HG02870 (cell line): ENCODE data around the gene PCNX1.
"Not testable (repeated sequence)": the region's sequence is repeated elsewhere in the genome, so short reads cannot be mapped to it uniquely, and the experiment has no call there.

ENCODE experiments used
- ATAC-seq: cut with Tn5 transposase; IDR thresholded peaks from one replicate; pipeline ENCODE4 v1.9.1; 2021; ENCODE audit warnings: mild to moderate bottlenecking, moderate library complexity; ENCODE audit not compliant: unreplicated experiment

Gene PCNX1

DNA sequence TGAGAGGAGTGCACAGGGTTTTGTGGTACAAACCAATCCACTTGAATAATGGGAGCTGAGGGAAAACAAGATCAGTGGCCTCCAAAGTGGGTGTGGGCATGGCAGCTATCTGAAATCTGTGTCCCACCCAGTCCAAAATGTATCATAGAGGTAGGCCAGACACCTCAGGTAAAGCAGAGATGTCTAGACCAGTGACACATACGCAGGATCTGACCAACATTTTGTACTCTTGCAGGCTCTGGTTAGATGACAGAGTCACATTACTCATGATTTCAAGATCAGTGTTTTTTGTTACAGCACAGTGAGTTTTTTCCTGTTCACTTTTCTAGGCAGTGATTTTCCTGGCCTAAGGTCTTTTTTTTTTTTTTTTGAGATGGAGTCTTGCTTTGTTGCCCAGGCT, 211.8 kb downstream of the PCNX1 start:
- no peak for ATAC-seq

GRCh38 chr14:71119832-71120231, 212.6 kb downstream of the PCNX1 start:
- no peak for ATAC-seq

- ATAC-seq = no peak
These were observed 213.7 kb downstream of the PCNX1 start for GRCh38 chr14:71121001-71121400.

DNA sequence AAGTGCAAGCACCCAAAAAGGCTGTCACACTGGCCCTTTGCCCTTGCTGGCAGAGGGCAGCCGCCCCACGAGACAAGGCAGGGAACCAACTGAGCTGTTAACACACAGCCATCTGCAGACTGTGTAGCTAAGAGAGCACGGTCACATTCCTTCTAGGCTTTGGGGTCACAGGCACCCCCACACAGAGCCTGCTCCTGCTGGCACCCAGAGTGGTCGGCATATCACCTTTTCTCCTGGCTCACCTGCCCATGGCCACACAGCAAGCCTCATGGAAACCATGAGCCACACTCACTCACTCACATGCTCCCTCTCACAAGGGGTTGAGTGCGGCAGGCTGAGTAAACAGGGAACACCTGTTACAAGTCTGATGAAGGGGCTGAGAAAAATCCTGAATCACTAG, 214.5 kb downstream of the PCNX1 start:
- no peak for ATAC-seq

DNA sequence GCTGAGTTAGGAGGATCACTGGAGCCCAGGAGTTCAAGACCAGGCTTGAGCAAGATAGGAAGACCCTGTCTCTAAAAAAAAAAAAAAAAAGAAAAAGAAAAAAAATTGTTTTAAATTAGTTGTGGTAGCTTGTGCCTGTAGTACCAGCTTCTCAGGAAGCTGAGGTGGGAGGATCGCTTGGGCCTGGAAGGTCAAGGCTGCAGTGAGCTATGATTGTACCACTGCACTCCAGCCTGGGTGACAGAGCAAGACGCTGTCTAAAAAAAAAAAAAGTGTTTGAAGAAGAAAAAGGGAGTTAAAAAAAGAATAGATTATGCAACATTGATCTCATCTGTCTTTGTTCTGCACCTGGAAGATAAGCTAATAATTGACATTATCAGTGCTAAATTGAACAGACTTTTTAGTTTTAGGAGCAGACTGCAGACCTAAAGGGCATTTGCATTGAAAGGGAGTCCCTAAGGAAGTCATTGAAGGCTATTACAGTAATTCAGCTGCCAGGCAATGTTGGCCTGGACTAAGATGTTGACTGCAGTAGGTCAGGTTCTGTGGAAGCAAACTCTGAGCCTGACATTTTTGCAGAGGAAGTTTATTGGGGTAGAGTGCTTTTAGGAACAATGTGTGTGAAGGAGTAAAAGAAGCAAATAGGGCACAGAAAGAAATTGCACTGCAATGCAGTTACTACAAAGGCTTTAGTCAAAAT, 215.8 kb downstream of the PCNX1 start:
- ATAC-seq = no peak

DNA sequence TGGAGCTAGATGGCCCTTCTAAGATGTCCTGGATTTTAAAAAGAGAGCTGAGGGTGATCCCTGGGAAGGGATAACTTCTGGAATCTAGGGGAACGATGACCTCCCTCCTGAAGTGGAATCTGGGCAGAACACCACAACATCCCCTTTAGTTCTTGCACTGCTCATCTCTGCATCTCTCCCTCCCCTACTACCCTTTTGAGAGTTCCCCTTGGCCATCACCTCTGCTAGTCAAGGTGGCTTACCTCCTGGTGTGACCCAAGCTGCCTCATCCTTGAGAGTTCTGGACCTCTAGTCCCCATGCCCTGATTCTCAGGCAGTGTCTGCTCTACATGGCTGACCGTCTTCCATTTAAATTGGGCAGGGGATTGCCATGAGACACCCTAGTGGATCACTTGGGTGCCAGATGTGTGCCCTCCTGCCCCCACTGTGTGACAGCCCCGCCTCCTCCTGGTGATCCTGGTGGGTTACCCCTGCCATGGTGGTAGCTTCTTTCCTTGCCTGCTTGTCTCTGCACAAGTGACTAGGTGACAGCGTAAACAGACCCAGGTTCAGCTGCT, 216.4 kb downstream of the PCNX1 start:
- ATAC-seq = no peak

DNA sequence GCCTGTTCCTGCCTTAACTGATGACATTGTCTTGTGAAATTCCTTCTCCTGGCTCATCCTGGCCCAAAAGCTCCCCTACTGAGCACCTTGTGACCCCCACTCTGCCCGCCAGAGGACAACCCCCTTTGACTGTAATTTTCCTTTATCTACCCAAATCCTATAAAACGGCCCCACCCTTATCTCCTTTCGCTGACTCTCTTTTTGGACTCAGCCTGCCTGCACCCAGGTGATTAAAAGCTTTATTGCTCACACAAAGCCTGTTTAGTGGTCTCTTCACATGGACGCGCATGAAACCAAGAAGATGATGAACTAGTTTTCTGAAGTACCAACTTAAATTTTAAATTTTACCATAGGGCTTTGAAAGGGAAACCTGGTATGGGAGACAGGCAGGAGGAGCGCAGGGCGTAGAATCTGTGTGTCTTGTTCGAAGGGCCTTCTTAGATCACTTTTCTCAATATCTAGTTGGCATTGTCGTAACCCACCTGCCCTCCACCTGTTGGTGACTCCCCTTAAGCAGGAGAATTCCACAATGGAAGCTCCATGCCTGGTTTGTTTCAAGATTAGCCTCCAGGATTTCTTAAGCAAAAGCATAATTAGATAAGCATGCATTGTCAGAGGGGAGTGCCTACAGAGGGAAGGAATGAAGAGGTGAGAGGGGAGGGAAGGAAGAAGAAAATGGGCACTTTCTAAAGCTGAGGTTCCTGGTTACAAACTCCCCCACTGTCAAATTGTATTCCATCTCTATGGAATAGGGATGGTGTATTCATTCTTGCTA, 222.6 kb downstream of the PCNX1 start:
- ATAC-seq = not testable (repeated sequence)

DNA sequence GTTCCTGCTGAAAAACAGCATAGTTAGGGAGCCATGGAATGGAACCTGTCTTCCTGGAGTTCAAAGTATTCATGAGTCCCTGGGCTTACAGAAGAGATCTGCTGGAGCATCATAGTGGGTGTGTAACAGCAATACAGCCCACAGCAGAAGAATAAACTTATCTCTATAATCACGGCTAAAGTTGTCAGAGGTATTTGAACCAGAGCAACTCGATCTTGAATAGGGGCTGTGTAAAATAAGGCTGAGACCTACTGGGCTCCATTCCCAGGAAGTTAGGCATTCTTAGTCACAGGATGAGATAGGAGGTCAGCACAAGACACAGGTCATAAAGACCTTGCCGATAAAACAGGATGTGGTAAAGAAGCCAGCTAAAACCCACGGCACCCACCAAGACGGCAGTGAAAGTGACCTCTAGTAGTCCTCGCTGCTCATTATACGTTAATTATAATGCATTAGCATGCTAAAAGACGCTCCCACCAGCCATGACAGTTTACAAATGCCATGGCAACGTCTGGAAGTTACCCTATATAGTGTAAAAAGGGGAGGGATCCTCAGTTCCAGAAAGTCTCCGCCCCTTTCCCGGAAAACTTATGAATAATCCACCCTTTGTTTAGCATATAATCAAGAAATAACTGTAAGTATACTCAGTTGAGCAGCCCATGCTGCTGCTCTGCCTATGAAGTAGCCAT, 223.4 kb downstream of the PCNX1 start:
- no peak for ATAC-seq

GRCh38 chr14:71133296-71133695, 226.0 kb downstream of the PCNX1 start:
- ATAC-seq = no peak

GRCh38 chr14:71135496-71135895, 228.2 kb downstream of the PCNX1 start:
- ATAC-seq = no peak

DNA sequence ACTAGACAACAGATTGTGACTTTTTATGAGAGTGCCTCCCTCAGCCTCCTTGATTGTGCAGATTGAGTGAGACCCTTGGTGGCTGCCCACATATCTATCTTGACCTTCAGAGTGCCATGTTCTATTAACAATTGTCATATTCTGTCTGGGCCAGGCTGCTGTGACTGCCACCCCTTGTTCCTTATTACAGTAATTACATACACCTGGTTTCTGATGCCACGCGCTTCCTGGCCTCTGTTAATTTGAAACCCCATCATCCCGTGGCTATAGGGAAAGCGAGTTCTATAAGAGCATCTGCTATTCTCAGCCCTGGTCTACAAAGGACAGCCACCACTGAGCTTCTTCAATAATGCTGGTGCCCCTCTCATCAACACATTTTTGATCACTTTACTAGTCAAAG, 228.7 kb downstream of the PCNX1 start:
- no peak for ATAC-seq

- no peak for ATAC-seq
These were observed 229.3 kb downstream of the PCNX1 start for GRCh38 chr14:71136386-71137060.

DNA sequence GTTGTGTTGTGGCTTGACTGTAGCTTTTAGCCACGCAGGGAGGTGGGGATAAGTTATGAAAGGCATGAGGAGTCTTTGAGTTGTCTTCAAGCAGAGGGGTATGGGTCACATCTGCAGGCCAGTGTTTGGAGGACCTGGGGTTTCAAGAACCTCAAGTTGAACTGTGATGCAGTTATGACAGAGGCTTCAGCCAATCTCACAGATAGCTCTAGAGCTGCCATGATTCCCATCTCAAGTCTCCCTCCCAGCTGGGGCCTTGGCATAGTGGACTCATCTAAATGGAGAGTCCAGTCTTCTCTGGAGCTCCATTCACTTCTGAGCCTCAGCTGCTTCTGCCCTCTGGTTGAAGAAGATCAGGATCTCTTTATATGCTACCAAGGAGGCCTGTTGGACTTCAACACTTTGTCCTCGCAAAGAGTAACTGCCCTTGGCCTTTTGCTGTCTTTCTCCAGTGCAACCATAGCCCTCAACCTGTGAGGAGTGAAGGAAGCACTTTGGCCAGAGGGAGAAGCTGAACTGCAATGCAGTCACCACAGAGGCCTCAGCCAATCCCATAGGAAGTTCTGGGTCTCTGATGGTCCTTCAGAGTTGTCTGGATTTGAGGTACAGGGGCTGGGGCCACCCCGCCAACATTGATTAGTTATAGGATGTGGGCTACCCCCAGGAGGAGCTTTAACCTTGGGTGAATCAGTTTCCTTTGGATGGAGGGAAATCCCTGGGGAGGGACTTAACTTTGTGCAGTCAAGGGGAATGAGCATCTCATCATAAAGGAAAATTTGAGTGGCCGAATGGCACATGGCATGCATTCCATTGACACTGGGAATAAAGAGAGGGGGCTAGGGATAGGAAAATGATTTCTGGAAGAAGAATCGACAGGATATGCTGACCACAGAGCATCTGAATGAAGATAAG, 230.5 kb downstream of the PCNX1 start:
- ATAC-seq = no peak

GRCh38 chr14:71138448-71139293, 231.4 kb downstream of the PCNX1 start:
- ATAC-seq = no peak

GRCh38 chr14:71139294-71139946, 232.2 kb downstream of the PCNX1 start:
- no peak for ATAC-seq

DNA sequence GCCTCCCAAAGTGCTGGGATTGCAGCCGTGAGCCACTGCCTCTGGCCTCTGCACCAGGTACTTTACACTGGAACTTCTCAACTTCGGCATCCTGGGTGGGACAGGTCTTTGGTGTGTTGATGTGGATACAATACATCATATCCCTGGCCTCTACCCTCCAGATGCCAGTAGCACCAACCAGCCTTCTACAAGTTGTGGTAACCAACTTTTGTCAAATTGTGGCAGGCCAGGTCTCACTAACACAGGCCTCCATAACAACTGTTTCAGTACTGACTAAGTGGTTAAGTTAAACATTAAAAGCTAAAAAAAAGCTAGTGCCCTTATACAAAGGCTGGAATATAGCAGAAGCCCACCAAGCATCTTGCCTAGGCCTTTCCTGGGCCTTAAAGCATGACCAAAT, 232.9 kb downstream of the PCNX1 start:
- ATAC-seq = no peak

GRCh38 chr14:71141701-71142374, 234.6 kb downstream of the PCNX1 start:
- ATAC-seq = no peak
